ENCODE data around the gene CACNA1C. TPM values are rescaled to one million over a fixed set of nuclear protein-coding genes. Genes with fewer than 3 reads are reported as not detected.

CACNA1C gene
- total RNA-seq, 2 donors from 2014 or later = 99.2 to 127 TPM

GRCh38 chr12:2212537-2212936, 159.8 kb downstream of the CACNA1C start:
- intact Hi-C loops (cut with DNase I) = no loop called here
- DNase-seq (no peak), ATAC-seq (no peak)

- DNase-seq = no peak
- intact Hi-C loops (cut with DNase I) = no loop called here
- peak; percentile 52 to 67 for ATAC-seq
These were observed 160.4 kb downstream of the CACNA1C start for GRCh38 chr12:2212971-2213869.

- intact Hi-C loops (cut with DNase I) = no loop called here
- DNase-seq = no peak
- ATAC-seq = peak in 1 of 2 donors; percentile 44
These were observed 161.6 kb downstream of the CACNA1C start for GRCh38 chr12:2214411-2214810.

- DNase-seq (no peak), ATAC-seq (peak in 1 of 2 donors; percentile 59)
- intact Hi-C loops (cut with DNase I) = no loop called here
These were observed 163.1 kb downstream of the CACNA1C start for GRCh38 chr12:2215709-2216560.

GRCh38 chr12:2218706-2219105, 165.9 kb downstream of the CACNA1C start:
- intact Hi-C loops (cut with DNase I) = no loop called here
- ATAC-seq (no peak), DNase-seq (no peak)

- peak; percentile 54 to 86 for ATAC-seq
- DNase-seq = no peak
- intact Hi-C loops (cut with DNase I) = no loop called here
These were observed 168.3 kb downstream of the CACNA1C start for GRCh38 chr12:2221030-2221621.

GRCh38 chr12:2222691-2223090, 169.9 kb downstream of the CACNA1C start:
- no peak for ATAC-seq
- DNase-seq = no peak

GRCh38 chr12:2224961-2225360, 172.2 kb downstream of the CACNA1C start:
- intact Hi-C loops (cut with DNase I) = no loop called here
- DNase-seq (no peak), ATAC-seq (no peak)

More at GRCh38 chr12:2222691-2223090, 169.9 kb downstream of the CACNA1C start:
- intact Hi-C loops (cut with DNase I) = no loop called here

GRCh38 chr12:2225696-2226095, 172.9 kb downstream of the CACNA1C start:
- DNase-seq (no peak), ATAC-seq (no peak)
- intact Hi-C loops (cut with DNase I) = no loop called here

GRCh38 chr12:2226641-2227040, 173.9 kb downstream of the CACNA1C start:
- no peak for ATAC-seq
- DNase-seq = no peak
- intact Hi-C loops (cut with DNase I) = no loop called here

- intact Hi-C loops (cut with DNase I) = no loop called here
- ATAC-seq (no peak), DNase-seq (no peak)
These were observed 174.6 kb downstream of the CACNA1C start for GRCh38 chr12:2227360-2227759.

- ATAC-seq (no peak), DNase-seq (no peak)
- intact Hi-C loops (cut with DNase I) = no loop called here
These were observed 175.7 kb downstream of the CACNA1C start for GRCh38 chr12:2228535-2228934.

- intact Hi-C loops (cut with DNase I) = no loop called here
- DNase-seq = no peak
- peak; percentile 8 to 38 for ATAC-seq
These were observed 177.1 kb downstream of the CACNA1C start for GRCh38 chr12:2229661-2230539.

- DNase-seq = no peak
- intact Hi-C loops (cut with DNase I) = no loop called here
- ATAC-seq = peak in 1 of 2 donors; percentile 11
These were observed 178.3 kb downstream of the CACNA1C start for GRCh38 chr12:2231011-2231595.

- ATAC-seq (no peak), DNase-seq (no peak)
- intact Hi-C loops (cut with DNase I) = no loop called here
These were observed 179.2 kb downstream of the CACNA1C start for GRCh38 chr12:2231956-2232355.

GRCh38 chr12:2233034-2233433, 180.2 kb downstream of the CACNA1C start:
- ATAC-seq = no peak

GRCh38 chr12:2234091-2234490, 181.3 kb downstream of the CACNA1C start:
- ATAC-seq (no peak), DNase-seq (no peak)
- intact Hi-C loops (cut with DNase I) = no loop called here

More at GRCh38 chr12:2233034-2233433, 180.2 kb downstream of the CACNA1C start:
- intact Hi-C loops (cut with DNase I) = no loop called here
- DNase-seq = no peak

- ATAC-seq (peak in 1 of 2 donors; percentile 15), DNase-seq (no peak)
- intact Hi-C loops (cut with DNase I) = no loop called here
These were observed 182.0 kb downstream of the CACNA1C start for GRCh38 chr12:2234646-2235350.

Data from left cardiac atrium (tissue), 4 donors.